GM10266 (cell line): ENCODE measurements around the gene LRRN4CL.

Source experiments
- DNase-seq: peaks from one replicate; pipeline ENCODE4 v3.0.0; 2012; ENCODE audit errors: extremely low spot score
- CTCF ChIP-seq: IDR thresholded peaks from 2 replicates; pipeline ENCODE4 v1.5.1; 2012; ENCODE audit warnings: mild to moderate bottlenecking, low read depth; ENCODE audit not compliant: control insufficient read depth, insufficient read depth; ENCODE audit errors: missing control alignments

The LRRN4CL gene

DNA sequence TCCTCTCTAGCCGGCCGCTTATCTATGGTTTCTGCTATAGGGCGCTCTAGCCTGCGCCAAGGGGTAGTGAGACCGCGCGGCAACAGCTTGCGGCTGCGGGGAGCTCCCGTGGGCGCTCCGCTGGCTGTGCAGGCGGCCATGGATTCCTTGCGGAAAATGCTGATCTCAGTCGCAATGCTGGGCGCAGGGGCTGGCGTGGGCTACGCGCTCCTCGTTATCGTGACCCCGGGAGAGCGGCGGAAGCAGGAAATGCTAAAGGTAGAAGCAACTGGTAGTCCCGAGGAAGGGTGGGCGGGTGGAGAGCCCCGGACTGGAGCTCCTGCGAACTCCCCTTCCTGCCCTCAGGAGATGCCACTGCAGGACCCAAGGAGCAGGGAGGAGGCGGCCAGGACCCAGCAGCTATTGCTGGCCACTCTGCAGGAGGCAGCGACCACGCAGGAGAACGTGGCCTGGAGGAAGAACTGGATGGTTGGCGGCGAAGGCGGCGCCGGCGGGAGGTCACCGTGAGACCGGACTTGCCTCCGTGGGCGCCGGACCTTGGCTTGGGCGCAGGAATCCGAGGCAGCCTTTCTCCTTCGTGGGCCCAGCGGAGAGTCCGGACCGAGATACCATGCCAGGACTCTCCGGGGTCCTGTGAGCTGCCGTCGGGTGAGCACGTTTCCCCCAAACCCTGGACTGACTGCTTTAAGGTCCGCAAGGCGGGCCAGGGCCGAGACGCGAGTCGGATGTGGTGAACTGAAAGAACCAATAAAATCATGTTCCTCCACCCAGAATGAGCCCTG lies 17.5 kb downstream of the LRRN4CL start, which contains the start of the genes LBHD1 and UQCC3:
Gene LBHD1, minus strand, starts transcription at position 660 of the 782 bp plus-strand sequence. CDS start 2,236 bp downstream, outside the sequence.
Gene UQCC3, plus strand, starts transcription at position 66 of the 782 bp plus-strand sequence. Its CDS starts 73 bp downstream, at position 139.
- no peak for TF ChIP-seq CTCF

GRCh38 chr11:62671236-62671607 lies 18.1 kb downstream of the LRRN4CL start:
- no peak for DNase-seq
- no peak for TF ChIP-seq CTCF

More for the DNA sequence above, 17.5 kb downstream of the LRRN4CL start, which contains the start of the genes LBHD1 and UQCC3:
- peak; percentile 84 for DNase-seq

- no peak for DNase-seq
- no peak for TF ChIP-seq CTCF
Measured at GRCh38 chr11:62669420-62670161, 19.7 kb downstream of the LRRN4CL start.

GRCh38 chr11:62667460-62667859 lies 21.9 kb downstream of the LRRN4CL start:
- TF ChIP-seq CTCF, result no peak
- DNase-seq, result no peak

- TF ChIP-seq CTCF, result no peak
- DNase-seq, result no peak
Measured at GRCh38 chr11:62666259-62666926, 22.9 kb downstream of the LRRN4CL start.

GRCh38 chr11:62665599-62666258 lies 23.6 kb downstream of the LRRN4CL start:
- DNase-seq, result no peak
- TF ChIP-seq CTCF, result no peak
